GM18498 (cell line): ENCODE data around the gene ATXN1L.
"Not testable (repeated sequence)": the region's sequence is repeated elsewhere in the genome, so short reads cannot be mapped to it uniquely, and the experiment has no call there.

Experiments
- ATAC-seq: cut with Tn5 transposase; IDR thresholded peaks from one replicate; pipeline ENCODE4 v1.9.1; 2021; ENCODE audit warnings: mild to moderate bottlenecking, moderate library complexity; ENCODE audit not compliant: unreplicated experiment

Gene ATXN1L

DNA sequence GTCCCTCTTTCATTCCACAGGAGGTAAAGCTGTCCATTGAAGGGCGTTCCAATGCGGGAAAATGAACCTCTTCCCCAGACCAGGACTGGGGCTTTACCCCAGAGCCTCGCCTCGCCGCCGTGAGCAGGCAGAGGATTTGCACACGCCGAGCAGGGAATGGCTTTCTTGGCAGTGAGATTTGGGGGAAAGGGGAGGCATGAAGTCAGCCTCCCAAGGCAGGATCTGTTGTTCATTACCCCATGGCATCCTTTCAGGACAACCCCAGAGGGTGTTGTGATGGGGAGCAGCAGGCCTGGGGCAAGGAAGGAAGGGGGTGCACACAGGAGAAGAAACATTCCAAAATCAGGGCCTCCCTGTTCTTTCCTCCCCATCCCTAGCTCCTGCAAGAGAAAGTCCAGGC, 6.0 kb downstream of the ATXN1L start:
- no peak for ATAC-seq

DNA sequence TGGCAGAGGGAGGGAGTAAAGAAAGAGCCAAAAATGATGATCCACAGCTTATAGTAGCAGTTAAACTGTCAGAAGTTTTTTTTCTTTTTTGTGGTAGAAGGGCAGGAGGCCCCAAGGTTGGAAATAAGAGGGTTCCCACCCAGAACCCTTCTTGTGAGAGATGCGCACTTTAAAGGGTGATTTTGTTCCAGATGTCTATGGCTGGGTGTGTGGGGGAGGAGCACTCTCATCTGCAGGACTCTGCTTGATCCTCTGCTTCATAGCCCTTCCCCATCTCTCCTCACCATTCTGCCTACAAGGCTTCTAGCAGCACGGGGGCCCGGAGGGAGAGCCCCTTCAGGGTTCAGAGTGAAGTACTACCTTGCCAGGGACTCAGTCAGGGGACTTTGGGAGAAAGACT, 6.4 kb downstream of the ATXN1L start:
- ATAC-seq: no peak

- no peak for ATAC-seq
These were observed 6.8 kb downstream of the ATXN1L start for GRCh38 chr16:71852561-71852960.

- ATAC-seq: peak; percentile 78
These were observed 7.6 kb downstream of the ATXN1L start for GRCh38 chr16:71853413-71853812.

DNA sequence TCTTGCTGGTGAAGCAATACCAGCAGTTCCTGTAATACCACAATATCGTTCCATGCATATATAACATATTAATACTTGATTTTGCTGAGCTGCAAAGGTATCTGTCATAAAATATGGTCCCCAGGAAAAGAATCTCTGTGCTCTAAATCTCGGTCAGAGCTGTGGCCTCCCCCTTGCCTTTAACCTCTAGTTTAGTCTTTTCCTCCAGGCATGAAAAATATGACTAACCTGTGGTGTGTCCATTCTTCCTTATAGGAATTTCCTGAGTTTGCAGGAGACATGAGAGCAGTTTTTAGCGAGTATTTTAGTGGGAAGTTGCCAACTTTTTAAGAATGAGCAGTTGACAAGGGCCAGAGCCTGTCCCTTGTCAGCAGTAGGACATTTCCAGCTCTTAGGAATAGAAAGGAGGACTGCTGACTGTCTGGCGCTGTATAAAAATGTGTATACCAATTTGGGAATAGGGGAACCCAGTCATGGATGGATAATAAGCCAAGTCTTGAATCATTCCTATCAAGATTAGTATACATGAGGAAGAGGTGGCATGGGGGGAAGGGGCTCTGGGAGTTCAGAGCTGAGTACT, 8.7 kb downstream of the ATXN1L start:
- ATAC-seq: no peak

- ATAC-seq: no peak
These were observed 10.3 kb downstream of the ATXN1L start for GRCh38 chr16:71855937-71856662.

GRCh38 chr16:71859762-71860521, 14.2 kb downstream of the ATXN1L start:
- ATAC-seq: no peak

- no peak for ATAC-seq
These were observed 18.2 kb downstream of the ATXN1L start for GRCh38 chr16:71863995-71864394.

GRCh38 chr16:71865173-71865863, 19.5 kb downstream of the ATXN1L start:
- no peak for ATAC-seq

GRCh38 chr16:71867175-71867574, 21.4 kb downstream of the ATXN1L start:
- not testable (repeated sequence) for ATAC-seq

DNA sequence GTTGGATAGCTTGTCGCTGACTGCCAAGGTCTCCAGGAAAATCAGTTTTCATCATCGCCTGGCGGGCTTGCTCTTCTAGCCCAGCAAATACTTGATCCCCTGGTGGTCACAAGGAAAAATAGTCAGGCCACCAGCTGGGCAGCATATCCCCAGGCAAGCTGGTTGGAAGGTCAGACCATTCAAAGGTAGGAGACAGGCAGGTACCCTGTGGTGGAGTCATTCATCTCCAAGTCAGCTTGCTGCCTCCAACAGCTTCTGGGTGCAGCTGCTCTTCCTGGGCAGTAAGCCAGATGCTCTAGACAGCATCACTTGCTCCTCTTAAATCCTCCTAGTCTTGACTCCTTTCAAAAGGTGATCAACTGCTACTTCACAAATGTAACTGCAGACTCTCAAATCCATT, 22.2 kb downstream of the ATXN1L start:
- no peak for ATAC-seq

- ATAC-seq: no peak
These were observed 23.3 kb downstream of the ATXN1L start for GRCh38 chr16:71869089-71869488.

DNA sequence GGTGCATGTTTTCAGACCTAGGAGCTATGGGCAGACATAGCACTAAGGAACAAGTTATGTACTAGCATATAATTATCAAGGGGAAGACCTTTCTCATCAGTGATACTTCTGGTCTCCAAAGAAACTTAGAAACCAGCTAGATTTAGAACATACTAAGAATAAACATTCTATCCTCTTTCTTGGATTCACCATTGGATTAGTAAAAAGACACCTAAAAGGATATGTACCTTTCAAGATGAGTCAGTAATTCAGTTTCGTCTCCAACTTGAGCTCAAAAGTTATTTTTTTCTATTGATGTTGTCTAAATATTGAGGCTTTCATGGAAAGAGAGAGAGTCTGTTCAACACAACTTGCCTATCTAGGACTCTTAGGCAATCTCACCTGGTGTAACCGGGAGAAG, 25.0 kb downstream of the ATXN1L start:
- ATAC-seq: no peak

DNA sequence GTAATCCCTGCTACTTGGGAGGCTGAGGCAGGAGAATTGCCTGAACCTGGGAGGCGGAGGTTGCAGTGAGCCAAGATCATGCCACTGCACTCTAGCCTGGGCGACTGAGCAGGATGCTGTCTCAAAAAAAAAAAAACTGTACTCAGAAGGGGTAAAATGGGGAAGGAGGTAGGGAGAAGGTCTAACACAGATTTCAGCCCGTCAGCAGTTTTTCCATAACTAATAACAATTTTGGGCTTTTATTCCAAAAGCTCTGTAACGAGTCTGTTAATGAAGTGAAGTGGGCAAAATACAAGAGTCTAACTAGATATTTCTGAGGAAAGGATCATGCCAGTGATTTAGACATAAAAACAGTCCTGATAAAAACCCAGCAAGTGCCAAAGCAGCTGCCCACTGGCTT, 27.4 kb downstream of the ATXN1L start:
- no peak for ATAC-seq

DNA sequence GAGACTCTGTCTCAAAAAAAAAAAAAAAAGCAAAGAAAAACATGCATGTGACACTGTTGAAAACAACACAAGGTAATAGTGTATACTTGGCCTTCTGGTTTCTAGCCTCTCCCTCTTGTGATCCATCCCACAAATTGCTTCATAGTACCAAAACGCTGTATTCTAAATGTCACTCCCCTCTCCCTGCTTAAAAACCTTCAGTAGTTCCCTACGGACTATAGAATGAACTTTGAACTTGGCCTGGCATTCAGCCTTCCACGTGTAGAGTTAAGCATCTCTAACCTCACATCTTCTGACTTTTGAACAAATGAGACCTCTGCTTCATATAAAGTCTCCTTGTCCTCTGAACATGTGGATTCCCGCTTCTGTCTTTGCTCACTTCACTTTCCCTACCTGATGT, 33.1 kb downstream of the ATXN1L start:
- ATAC-seq: no peak

GRCh38 chr16:71880176-71880575, 34.4 kb downstream of the ATXN1L start:
- ATAC-seq: no peak

DNA sequence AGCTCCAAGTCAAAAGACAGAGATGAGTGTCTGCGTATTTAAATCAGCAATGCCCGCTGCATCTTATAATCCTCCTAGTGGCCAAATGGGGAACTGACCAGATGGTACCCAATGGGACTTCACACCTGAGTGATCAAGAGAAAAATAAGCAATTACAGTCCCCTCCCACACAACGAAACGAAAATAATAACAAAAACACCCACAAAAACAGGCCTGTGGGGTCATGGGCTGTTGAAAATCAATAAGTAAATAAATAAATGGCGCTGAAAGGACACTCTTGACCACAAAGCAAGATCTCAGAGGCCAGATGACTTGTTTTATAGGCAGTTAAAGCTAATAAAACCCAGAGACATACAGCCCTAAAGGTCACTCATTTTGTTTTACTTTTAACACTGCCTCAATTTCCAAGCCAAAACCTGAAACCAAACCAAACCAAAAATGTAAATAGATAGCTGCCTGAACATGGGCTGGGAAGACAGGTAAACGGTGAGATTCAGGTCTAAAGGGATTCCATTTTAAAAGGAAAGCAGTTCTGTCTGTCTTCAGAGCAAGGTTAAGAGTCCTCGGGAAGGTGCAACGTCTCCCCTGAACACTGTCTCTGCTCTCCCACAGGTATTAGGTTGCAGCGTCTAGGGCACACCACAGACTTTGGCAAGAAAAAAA, 36.9 kb downstream of the ATXN1L start:
- ATAC-seq: peak; percentile 46

GRCh38 chr16:71883168-71883848, 37.5 kb downstream of the ATXN1L start:
- ATAC-seq: peak; percentile 50

- peak; percentile 60 for ATAC-seq
These were observed 38.3 kb downstream of the ATXN1L start, which contains the start of gene ZNF821 for GRCh38 chr16:71883849-71884638. Gene ZNF821 (minus strand): TSS chr16:71884182. CDS start chr16:71879946, 4,236 bp downstream.
